ENCODE measurements around the gene HMGCS2.
"Not testable (repeated sequence)": the region's sequence is repeated elsewhere in the genome, so short reads cannot be mapped to it uniquely, and the experiment has no call there.

HMGCS2 gene

GRCh38 chr1:119724611-119725218, 44.0 kb downstream of the HMGCS2 start:
- DNase-seq = no peak

GRCh38 chr1:119721896-119722295, 46.8 kb downstream of the HMGCS2 start:
- DNase-seq = no peak

- DNase-seq = no peak
These were observed 47.8 kb downstream of the HMGCS2 start for GRCh38 chr1:119720866-119721440.

- DNase-seq = no peak
These were observed 49.7 kb downstream of the HMGCS2 start for GRCh38 chr1:119718972-119719371.

- DNase-seq = no peak
These were observed 50.3 kb downstream of the HMGCS2 start for GRCh38 chr1:119718409-119718808.

GRCh38 chr1:119715542-119715941, 53.2 kb downstream of the HMGCS2 start:
- no peak for DNase-seq

- DNase-seq = no peak
These were observed 54.1 kb downstream of the HMGCS2 start for GRCh38 chr1:119714583-119714982.

GRCh38 chr1:119713749-119714456, 54.8 kb downstream of the HMGCS2 start:
- DNase-seq = peak; percentile 65

- DNase-seq = peak; percentile 23
These were observed 55.5 kb downstream of the HMGCS2 start for GRCh38 chr1:119713039-119713748.

GRCh38 chr1:119712342-119713038, 56.2 kb downstream of the HMGCS2 start:
- peak; percentile 81 for DNase-seq

GRCh38 chr1:119711804-119712341, 56.8 kb downstream of the HMGCS2 start, which contains the start of gene PHGDH:
PHGDH (plus strand) TSS chr1:119711934; CDS start chr1:119712023, 89 bp downstream.
- DNase-seq = peak; percentile 85

GRCh38 chr1:119711356-119711803, 57.3 kb downstream of the HMGCS2 start:
- not testable (repeated sequence) for DNase-seq

GRCh38 chr1:119706599-119706998, 62.1 kb downstream of the HMGCS2 start:
- DNase-seq = not testable (repeated sequence)

GRCh38 chr1:119703666-119704450, 64.8 kb downstream of the HMGCS2 start:
- no peak for DNase-seq

GRCh38 chr1:119702384-119702783, 66.3 kb downstream of the HMGCS2 start:
- DNase-seq = no peak

GRCh38 chr1:119701659-119702058, 67.0 kb downstream of the HMGCS2 start:
- DNase-seq = no peak

- DNase-seq = no peak
These were observed 68.4 kb downstream of the HMGCS2 start for GRCh38 chr1:119700326-119700725.
